ENCODE measurements around the gene BYSL. TPM values are rescaled to one million over a fixed set of nuclear protein-coding genes. Genes with fewer than 3 reads are reported as not detected.

The BYSL gene
- total and polyA plus RNA-seq, 8 donors: 1.8 to 65.2 (median 10.6) TPM; not detected in 1

DNA sequence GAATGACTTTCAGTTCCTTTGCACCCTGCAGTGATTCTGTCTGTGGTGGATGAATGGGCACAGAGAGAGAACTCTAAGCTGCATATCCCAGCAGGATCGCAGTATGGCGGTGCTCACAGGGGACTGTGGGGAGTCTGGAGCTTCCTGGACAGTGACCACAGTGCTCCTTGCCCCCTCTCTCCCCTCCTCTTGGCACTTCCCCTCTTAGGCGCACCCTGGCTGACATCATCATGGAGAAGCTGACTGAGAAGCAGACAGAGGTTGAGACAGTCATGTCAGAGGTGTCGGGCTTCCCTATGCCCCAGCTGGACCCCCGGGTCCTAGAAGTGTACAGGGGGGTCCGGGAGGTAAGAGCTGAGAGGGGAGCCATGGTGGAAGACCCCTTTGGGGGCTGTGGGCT is 8.6 kb downstream of the BYSL start:
- 87 to 93% (median 91%) methylated on average over 6 of the region's 6 CpGs for WGBS, 5 donors
- H3K36me3 ChIP-seq: peaks cover 71 to 88% (median 81%) of the 10 kb centered on the region in 4 donors
- H3K27ac ChIP-seq: no peak overlapping the region
- H3K27me3 ChIP-seq: no peaks in the 10 kb centered on the region
- no peak overlapping the region for H3K4me3 ChIP-seq
- TF ChIP-seq, protein P1, sequence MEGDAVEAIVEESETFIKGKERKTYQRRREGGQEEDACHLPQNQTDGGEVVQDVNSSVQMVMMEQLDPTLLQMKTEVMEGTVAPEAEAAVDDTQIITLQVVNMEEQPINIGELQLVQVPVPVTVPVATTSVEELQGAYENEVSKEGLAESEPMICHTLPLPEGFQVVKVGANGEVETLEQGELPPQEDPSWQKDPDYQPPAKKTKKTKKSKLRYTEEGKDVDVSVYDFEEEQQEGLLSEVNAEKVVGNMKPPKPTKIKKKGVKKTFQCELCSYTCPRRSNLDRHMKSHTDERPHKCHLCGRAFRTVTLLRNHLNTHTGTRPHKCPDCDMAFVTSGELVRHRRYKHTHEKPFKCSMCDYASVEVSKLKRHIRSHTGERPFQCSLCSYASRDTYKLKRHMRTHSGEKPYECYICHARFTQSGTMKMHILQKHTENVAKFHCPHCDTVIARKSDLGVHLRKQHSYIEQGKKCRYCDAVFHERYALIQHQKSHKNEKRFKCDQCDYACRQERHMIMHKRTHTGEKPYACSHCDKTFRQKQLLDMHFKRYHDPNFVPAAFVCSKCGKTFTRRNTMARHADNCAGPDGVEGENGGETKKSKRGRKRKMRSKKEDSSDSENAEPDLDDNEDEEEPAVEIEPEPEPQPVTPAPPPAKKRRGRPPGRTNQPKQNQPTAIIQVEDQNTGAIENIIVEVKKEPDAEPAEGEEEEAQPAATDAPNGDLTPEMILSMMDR (IDR thresholded peaks at IDR 0.05): no peak
- TF ChIP-seq POLR2AphosphoS5 (IDR thresholded peaks at IDR 0.05): no peak
- TF ChIP-seq POLR2A (IDR thresholded peaks at IDR 0.05): no peak
- no peak for TF ChIP-seq EP300 (IDR thresholded peaks at IDR 0.05)
- no peaks in the 10 kb centered on the region for H3K9me3 ChIP-seq
- DNase-seq: no peak
- H3K4me1 ChIP-seq: peaks cover 0 to 3% (median 1%) of the 10 kb centered on the region in 4 donors
- intact Hi-C loops (cut with DNase I; ENCODE audit: low total_unique reads): loop anchor here (10.0 kb wide), 1 partner anchor 115 kb away; no protein-coding TSS in a partner anchor

DNA sequence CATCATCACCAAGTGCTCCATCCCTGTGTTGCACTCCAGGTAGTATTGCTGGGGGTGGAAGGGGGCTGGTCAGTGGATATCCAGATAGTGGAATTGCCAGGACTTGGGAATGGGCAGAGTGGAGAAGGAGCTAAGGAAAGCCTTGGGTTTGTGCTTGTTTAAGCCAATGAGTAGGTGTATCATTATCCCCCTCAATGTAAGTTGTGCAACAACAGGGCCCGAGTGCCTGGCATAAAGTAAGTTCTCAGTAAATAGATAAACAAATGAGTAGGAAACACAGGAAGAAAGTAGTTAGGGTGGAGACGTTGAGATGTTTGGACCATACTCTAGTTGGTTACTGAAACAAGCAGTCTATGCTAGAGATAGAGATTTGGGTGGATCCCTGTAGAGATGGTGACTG is 10.5 kb downstream of the BYSL start:
- no peak for DNase-seq
- H3K27ac ChIP-seq: no peak overlapping the region
- WGBS, 5 donors: 47 to 65% (median 57%) methylated on average over 2 of the region's 2 CpGs
- H3K9me3 ChIP-seq: no peaks in the 10 kb centered on the region
- peaks cover 0 to 21% (median 15%) of the 10 kb centered on the region in 4 donors for H3K4me1 ChIP-seq
- no peaks in the 10 kb centered on the region for H3K27me3 ChIP-seq
- intact Hi-C loops (cut with DNase I; ENCODE audit: low total_unique reads): loop anchor here (10.0 kb wide), 1 partner anchor 113 kb away; no protein-coding TSS in a partner anchor
- no peak overlapping the region for H3K4me3 ChIP-seq
- TF ChIP-seq EP300 (IDR thresholded peaks at IDR 0.05): no peak
- TF ChIP-seq POLR2A (IDR thresholded peaks at IDR 0.05): no peak
- TF ChIP-seq, protein P1 (IDR thresholded peaks at IDR 0.05): no peak
- TF ChIP-seq POLR2AphosphoS5 (IDR thresholded peaks at IDR 0.05): no peak
- H3K36me3 ChIP-seq: peaks cover 81 to 100% (median 97%) of the 10 kb centered on the region in 4 donors

DNA sequence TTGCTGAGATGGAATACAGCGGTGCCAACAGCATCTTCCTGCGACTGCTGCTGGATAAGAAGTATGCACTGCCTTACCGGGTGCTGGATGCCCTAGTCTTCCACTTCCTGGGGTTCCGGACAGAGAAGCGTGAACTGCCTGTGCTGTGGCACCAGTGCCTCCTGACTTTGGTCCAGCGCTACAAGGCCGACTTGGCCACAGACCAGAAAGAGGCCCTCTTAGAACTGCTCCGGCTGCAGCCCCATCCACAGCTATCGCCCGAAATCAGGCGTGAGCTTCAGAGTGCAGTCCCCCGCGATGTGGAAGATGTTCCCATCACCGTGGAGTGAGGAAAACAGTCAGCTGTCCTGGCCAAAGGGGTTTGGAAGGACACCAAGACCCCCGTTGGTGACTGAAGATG is 11.1 kb downstream of the BYSL start:
- TF ChIP-seq POLR2AphosphoS5 (IDR thresholded peaks at IDR 0.05) (no peak), POLR2A (IDR thresholded peaks at IDR 0.05) (no peak), EP300 (IDR thresholded peaks at IDR 0.05) (no peak)
- TF ChIP-seq, protein P1 (IDR thresholded peaks at IDR 0.05): no peak
- Histone ChIP-seq H3K36me3 (peaks cover 78 to 100% (median 95%) of the 10 kb centered on the region in 4 donors), H3K27me3 (no peaks in the 10 kb centered on the region), H3K27ac (no peak overlapping the region), H3K4me3 (no peak overlapping the region), H3K4me1 (peaks cover 0 to 27% (median 20%) of the 10 kb centered on the region in 4 donors), H3K9me3 (no peaks in the 10 kb centered on the region)
- intact Hi-C loops (cut with DNase I; ENCODE audit: low total_unique reads): loop anchor here (10.0 kb wide), 1 partner anchor 112 kb away; no protein-coding TSS in a partner anchor
- DNase-seq: no peak
- WGBS, 5 donors: 88 to 95% (median 91%) methylated on average over 15 of the region's 15 CpGs

DNA sequence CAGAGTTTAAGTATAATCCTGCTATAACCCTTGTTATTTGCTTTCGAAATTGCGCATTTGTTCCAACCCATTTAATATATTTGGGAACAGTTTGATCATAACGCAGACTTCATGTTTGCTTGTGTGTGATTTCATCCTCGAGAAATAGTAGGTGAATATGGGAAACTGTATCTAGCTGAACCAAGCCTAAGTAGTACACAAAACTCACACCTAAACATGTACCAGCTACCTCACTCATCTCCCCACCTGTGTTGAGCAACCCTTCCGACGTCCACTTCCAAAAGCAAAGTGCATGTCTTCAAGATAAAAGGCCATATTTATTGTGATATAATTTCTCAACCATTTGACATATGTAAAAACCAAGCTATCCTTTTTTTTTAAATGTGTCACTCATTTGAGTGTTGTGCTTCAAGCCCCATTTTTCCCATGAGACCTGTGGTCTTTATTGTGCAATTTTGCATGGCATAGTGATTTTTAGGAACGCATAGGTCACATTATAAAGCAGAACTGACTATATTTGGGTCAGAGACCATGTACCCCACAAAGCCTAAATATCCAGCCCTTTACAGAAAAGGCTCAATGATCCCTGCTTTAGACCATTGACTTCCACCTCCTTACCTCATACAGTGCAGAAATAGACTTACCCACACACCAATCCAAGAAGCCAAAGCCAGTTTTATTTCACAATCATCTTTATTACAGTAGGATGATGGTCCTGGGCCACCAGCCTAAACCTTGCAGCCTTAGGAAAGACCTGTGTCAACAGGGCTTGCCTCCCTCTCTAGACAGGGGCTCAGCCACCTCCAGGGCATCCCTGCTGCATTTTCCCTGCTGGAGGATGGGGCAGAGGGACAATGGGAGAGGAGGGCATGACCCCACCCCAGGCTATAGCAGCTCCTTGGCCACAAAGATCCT is 13.2 kb downstream of the BYSL start:
- WGBS, 5 donors: 73 to 79% (median 76%) methylated on average over 7 of the region's 7 CpGs
- Histone ChIP-seq H3K27ac (no peak overlapping the region), H3K9me3 (no peaks in the 10 kb centered on the region), H3K27me3 (no peaks in the 10 kb centered on the region), H3K4me3 (no peak overlapping the region), H3K4me1 (peaks cover 9 to 48% (median 38%) of the 10 kb centered on the region in 4 donors), H3K36me3 (peaks cover 59 to 82% (median 76%) of the 10 kb centered on the region in 4 donors)
- no peak for TF ChIP-seq POLR2A (IDR thresholded peaks at IDR 0.05)
- no peak for TF ChIP-seq EP300 (IDR thresholded peaks at IDR 0.05)
- no peak for TF ChIP-seq POLR2AphosphoS5 (IDR thresholded peaks at IDR 0.05)
- TF ChIP-seq, protein P1 (IDR thresholded peaks at IDR 0.05): no peak
- intact Hi-C loops (cut with DNase I; ENCODE audit: low total_unique reads): loop anchor here (10.0 kb wide), 1 partner anchor 110 kb away; no protein-coding TSS in a partner anchor
- no peak for DNase-seq

Data from stomach (tissue), 9 donors.